GM23338 (cell line): ENCODE data around the gene ECSCR.

Experiments used
- CTCF ChIP-seq, 2 experiments: fragments of 200-600 bp in 1 of 2; sonication (generic) in 1 of 2; conservative IDR thresholded peaks; 2 replicates each; pipeline versions ENCODE4 v1.5.1 to v1.6.1; 2016 to 2017; ENCODE audit warnings: antibody characterized with exemption in 2 of 2, low read depth in 2 of 2, mild to moderate bottlenecking in 2 of 2, moderate library complexity in 1 of 2
- EZH2 ChIP-seq: fragments of 200-600 bp; sonication (generic); IDR thresholded peaks from one replicate; pipeline ENCODE4 v1.8.0; 2017; ENCODE audit warnings: antibody characterized with exemption, mild to moderate bottlenecking, low read depth; ENCODE audit not compliant: unreplicated experiment
- EZH2phosphoT487 ChIP-seq: fragments of 200-600 bp; sonication (generic); IDR thresholded peaks from one replicate; pipeline ENCODE4 v1.8.1; 2018; ENCODE audit warnings: antibody characterized with exemption; ENCODE audit not compliant: unreplicated experiment
- POLR2AphosphoS5 ChIP-seq: IDR thresholded peaks from 2 replicates; pipeline ENCODE4 v1.6.1; 2016; ENCODE audit warnings: antibody characterized with exemption, low read depth
- TF ChIP-seq, protein P1 (sequence below): IDR thresholded peaks from one replicate; pipeline ENCODE4 v1.6.1; 2018; ENCODE audit warnings: antibody characterized with exemption; ENCODE audit not compliant: unreplicated experiment

DNA sequence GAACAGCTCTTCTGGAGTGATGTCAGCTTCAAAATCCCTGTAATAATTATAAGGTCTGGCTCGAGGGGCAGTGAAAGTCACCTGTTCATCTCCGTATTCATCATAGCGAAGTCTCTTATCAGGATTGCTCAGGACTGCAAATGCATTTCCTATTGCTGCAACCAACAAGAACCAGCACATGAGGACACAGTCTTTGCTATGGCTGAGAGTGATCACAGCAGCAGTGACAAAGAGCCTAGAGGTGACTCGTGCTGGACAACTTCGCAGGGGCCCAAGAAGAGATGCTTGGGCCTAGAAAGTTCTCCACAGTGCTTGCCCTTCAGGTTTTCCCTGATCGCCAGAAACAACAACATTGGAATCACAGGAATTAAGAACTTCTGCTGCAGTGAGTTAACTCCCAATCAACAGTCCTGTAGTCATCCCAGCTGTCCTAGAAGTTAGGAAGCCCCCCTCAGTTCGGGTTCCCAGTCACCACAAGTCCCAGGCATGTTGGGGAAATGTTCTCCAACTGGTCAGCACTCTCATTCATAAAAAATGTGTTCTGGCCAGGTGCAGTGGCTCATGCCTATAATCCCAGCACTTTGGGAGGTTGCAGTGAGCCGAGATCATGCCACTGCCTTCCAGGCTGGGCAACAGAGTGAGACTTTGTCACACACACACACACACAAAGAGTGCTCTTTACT, 36.2 kb downstream of the ECSCR start:
- TF ChIP-seq EZH2phosphoT487 (no peak), CTCF (conservative IDR thresholded peaks at IDR 0.05; ENCODE audit: low read depth in 2 of 2) (no peak), POLR2AphosphoS5 (no peak), EZH2 (no peak)
- TF ChIP-seq, protein P1, sequence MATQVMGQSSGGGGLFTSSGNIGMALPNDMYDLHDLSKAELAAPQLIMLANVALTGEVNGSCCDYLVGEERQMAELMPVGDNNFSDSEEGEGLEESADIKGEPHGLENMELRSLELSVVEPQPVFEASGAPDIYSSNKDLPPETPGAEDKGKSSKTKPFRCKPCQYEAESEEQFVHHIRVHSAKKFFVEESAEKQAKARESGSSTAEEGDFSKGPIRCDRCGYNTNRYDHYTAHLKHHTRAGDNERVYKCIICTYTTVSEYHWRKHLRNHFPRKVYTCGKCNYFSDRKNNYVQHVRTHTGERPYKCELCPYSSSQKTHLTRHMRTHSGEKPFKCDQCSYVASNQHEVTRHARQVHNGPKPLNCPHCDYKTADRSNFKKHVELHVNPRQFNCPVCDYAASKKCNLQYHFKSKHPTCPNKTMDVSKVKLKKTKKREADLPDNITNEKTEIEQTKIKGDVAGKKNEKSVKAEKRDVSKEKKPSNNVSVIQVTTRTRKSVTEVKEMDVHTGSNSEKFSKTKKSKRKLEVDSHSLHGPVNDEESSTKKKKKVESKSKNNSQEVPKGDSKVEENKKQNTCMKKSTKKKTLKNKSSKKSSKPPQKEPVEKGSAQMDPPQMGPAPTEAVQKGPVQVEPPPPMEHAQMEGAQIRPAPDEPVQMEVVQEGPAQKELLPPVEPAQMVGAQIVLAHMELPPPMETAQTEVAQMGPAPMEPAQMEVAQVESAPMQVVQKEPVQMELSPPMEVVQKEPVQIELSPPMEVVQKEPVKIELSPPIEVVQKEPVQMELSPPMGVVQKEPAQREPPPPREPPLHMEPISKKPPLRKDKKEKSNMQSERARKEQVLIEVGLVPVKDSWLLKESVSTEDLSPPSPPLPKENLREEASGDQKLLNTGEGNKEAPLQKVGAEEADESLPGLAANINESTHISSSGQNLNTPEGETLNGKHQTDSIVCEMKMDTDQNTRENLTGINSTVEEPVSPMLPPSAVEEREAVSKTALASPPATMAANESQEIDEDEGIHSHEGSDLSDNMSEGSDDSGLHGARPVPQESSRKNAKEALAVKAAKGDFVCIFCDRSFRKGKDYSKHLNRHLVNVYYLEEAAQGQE = no peak
